Endothelial cell of umbilical vein (primary cell): ENCODE measurements around the gene PLD4. TPM values are rescaled to one million over a fixed set of nuclear protein-coding genes. Genes with fewer than 3 reads are reported as not detected.
"Not testable (repeated sequence)": the region's sequence is repeated elsewhere in the genome, so short reads cannot be mapped to it uniquely, and the experiment has no call there.

ENCODE experiments used
- BruUV-seq: library from RNA; stranded (reverse); fragments of 400-500 nt; replicated peaks from 2 replicates; lab custom pipeline; 2021; lab: Mats Ljungman, UMichigan
- CTCF ChIA-PET: fragments of 300-600, 350-600 bp; sonication (Branson Sonifier 250); formaldehyde crosslinking; loops from one replicate; lab custom pipeline; 2021; ENCODE audit warnings: antibody characterized with exemption, inconsistent platforms; lab: Charles Lee
- POLR2A ChIA-PET: fragments of 300-600, 350-600 bp; sonication (Branson Sonifier 250); formaldehyde crosslinking; loops from one replicate; lab custom pipeline; 2021; ENCODE audit warnings: antibody characterized with exemption, inconsistent platforms; lab: Charles Lee
- DNase-seq: peaks from one replicate; pipeline ENCODE4 v3.0.0-alpha.2; 2011; ENCODE audit warnings: low read depth, low spot score
- FAIRE-seq: peaks from 2 replicates; lab custom pipeline; 2011; peaks lifted over from hg19 to GRCh38; lab: Jason Lieb, UNC
- H2AFZ ChIP-seq: 2 replicates; pipeline ENCODE4 v1.6.0; 2012; ENCODE audit warnings: low read depth, low read length, control low read depth, inconsistent platforms
- H3K27ac ChIP-seq: 2 replicates; pipeline ENCODE4 v1.5.1; 2011; ENCODE audit warnings: low read depth, mild to moderate bottlenecking, control low read depth, low read length, moderate library complexity; ENCODE audit not compliant: insufficient read depth
- H3K27me3 ChIP-seq, 2 experiments: 2 replicates each; pipeline versions ENCODE4 v1.6.0 to v1.6.1; 2011; ENCODE audit warnings: low read length in 2 of 2, mixed read lengths in 1 of 2; ENCODE audit not compliant: control insufficient read depth in 2 of 2, insufficient read depth in 2 of 2
- H3K36me3 ChIP-seq, 2 experiments: 2 replicates in 1 of 2; 3 replicates in 1 of 2; pipeline ENCODE4 v1.5.1; 2011; ENCODE audit warnings: low read length in 2 of 2, mild to moderate bottlenecking in 1 of 2, moderate library complexity in 1 of 2; ENCODE audit not compliant: control insufficient read depth in 2 of 2, insufficient read depth in 2 of 2; ENCODE audit errors: extremely low read depth in 1 of 2
- H3K4me1 ChIP-seq: 3 replicates; pipeline ENCODE4 v1.5.1; 2011; ENCODE audit warnings: mild to moderate bottlenecking, low read length; ENCODE audit not compliant: control insufficient read depth, insufficient read depth; ENCODE audit errors: extremely low read depth
- H3K4me2 ChIP-seq: 2 replicates; pipeline ENCODE4 v1.6.1; 2011; ENCODE audit warnings: low read length, control low read depth, mixed read lengths; ENCODE audit not compliant: insufficient read depth
- H3K4me3 ChIP-seq, 3 experiments: fragments of 200-600 bp in 1 of 3; sonication (generic), shearing (Covaris generic) in 1 of 3; replicated peaks in 1 of 3; 2 replicates each; pipeline ENCODE4 v1.5.1; 2011 to 2016; ENCODE audit warnings: control low read depth in 3 of 3, low read length in 3 of 3, mild to moderate bottlenecking in 2 of 3, inconsistent platforms in 1 of 3, low read depth in 1 of 3, moderate library complexity in 1 of 3; ENCODE audit not compliant: insufficient read depth in 1 of 3
- H3K79me2 ChIP-seq: 2 replicates; pipeline ENCODE4 v1.6.0; 2012; ENCODE audit warnings: low read length, inconsistent platforms; ENCODE audit not compliant: control insufficient read depth, insufficient read depth
- H3K9ac ChIP-seq: replicated peaks from 2 replicates; pipeline ENCODE3; 2011; ENCODE audit warnings: low read length, control low read depth; ENCODE audit not compliant: insufficient read depth; ENCODE audit errors: extremely low read depth
- H3K9me1 ChIP-seq: replicated peaks from 3 replicates; pipeline ENCODE4 v1.6.0; 2011; ENCODE audit warnings: mild to moderate bottlenecking, low read length; ENCODE audit not compliant: control insufficient read depth, insufficient read depth; ENCODE audit errors: extremely low read depth
- H3K9me3 ChIP-seq: replicated peaks from 2 replicates; pipeline ENCODE4 v1.5.1; 2012; ENCODE audit warnings: low read length, inconsistent platforms; ENCODE audit not compliant: control insufficient read depth, insufficient read depth
- H4K20me1 ChIP-seq: replicated peaks from 2 replicates; pipeline ENCODE3; 2011; ENCODE audit warnings: mild to moderate bottlenecking, low read length; ENCODE audit not compliant: control insufficient read depth, insufficient read depth; ENCODE audit errors: extremely low read depth
- FOS ChIP-seq: IDR thresholded peaks from 2 replicates; pipeline ENCODE4 v1.6.1; 2011; ENCODE audit warnings: mild to moderate bottlenecking, low read length, moderate library complexity, borderline replicate concordance; ENCODE audit not compliant: insufficient read depth
- JUN ChIP-seq: IDR thresholded peaks from 2 replicates; pipeline ENCODE4 v1.6.1; 2011; ENCODE audit warnings: borderline replicate concordance, low read depth; ENCODE audit not compliant: insufficient read length, insufficient read depth
- MYC ChIP-seq: IDR thresholded peaks from one replicate; pipeline ENCODE4 v1.6.1; 2011; ENCODE audit warnings: mild to moderate bottlenecking, low read depth, low read length
- POLR2A ChIP-seq: IDR thresholded peaks from 2 replicates; pipeline ENCODE4 v1.6.1; 2012; ENCODE audit warnings: low read depth, mild to moderate bottlenecking, control low read depth, low read length
- dilution Hi-C: fragments of 300-500 bp; cut with MboI; formaldehyde crosslinking; loops from one replicate; pipeline ENCODE4 v1.15.0; 2019; ENCODE audit warnings: low sequenced_read_pairs; ENCODE audit not compliant: extremely low pct_ligation_motif_present
- intact Hi-C: fragments of 100-400 bp; cut with micrococcal nuclease; formaldehyde crosslinking; loops from one replicate; pipeline ENCODE4 v1.10.0; 2022
- polyA plus RNA-seq, 4 experiments: library from polyadenylated mRNA; depleted of rRNA in 3 of 4; stranded (reverse) in 3 of 4; unstranded in 1 of 4; fragments of >200 nt; gene quantifications; 2 replicates each; pipeline versions ENCODE4 v1.2.1 to v1.2.3, GENCODE V29; 2011 to 2012; ENCODE audit warnings: missing spikeins in 1 of 4
- total RNA-seq: library from RNA; stranded (reverse); gene quantifications from 2 replicates; pipeline ENCODE4 v1.2.3, GENCODE V29; 2021
- TF ChIP-seq, protein P1 (sequence below): IDR thresholded peaks from 2 replicates; pipeline ENCODE4 v1.6.1; 2011; ENCODE audit not compliant: insufficient read depth, insufficient read length
- TF ChIP-seq, protein P2 (sequence below), 2 donors: IDR thresholded peaks; 1 replicate in 1 of 2; 2 replicates in 1 of 2; pipeline ENCODE4 v1.5.1; 2011; ENCODE audit warnings: low read length in 2 of 2, mild to moderate bottlenecking in 2 of 2, moderate library complexity in 2 of 2, control low read depth in 1 of 2, inconsistent platforms in 1 of 2, low read depth in 1 of 2; ENCODE audit not compliant: insufficient read depth in 1 of 2; ENCODE audit errors: extremely low read depth in 1 of 2

Gene PLD4
- total and polyA plus RNA-seq, 2 donors (not counting 3 experiments of a cell fraction or from before 2014, with no cell fraction given) = 0.01 to 0.11 TPM

- Histone ChIP-seq H3K27ac (no peak overlapping the region), H2AFZ (no peak overlapping the region), H3K9me3 (no peaks in the 10 kb centered on the region), H4K20me1 (no peaks in the 10 kb centered on the region), H3K36me3 (no peaks in the 10 kb centered on the region), H3K4me2 (no peak overlapping the region), H3K4me3 (no peak overlapping the region), H3K79me2 (no peaks in the 10 kb centered on the region), H3K4me1 (no peaks in the 10 kb centered on the region), H3K9ac (no peak overlapping the region), H3K27me3 (peaks cover 5 to 7% of the 10 kb centered on the region in 2 experiments), H3K9me1 (no peaks in the 10 kb centered on the region)
- dilution Hi-C loops (no loop called here), intact Hi-C loops (no loop called here)
- no peak for FAIRE-seq
- ChIA-PET POLR2A (no interaction called here), CTCF (interaction anchor here (1.8 kb wide), 1 partner anchor 16 kb away, joined by 9 read pairs; no protein-coding TSS in a partner anchor)
- TF ChIP-seq, protein P1, sequence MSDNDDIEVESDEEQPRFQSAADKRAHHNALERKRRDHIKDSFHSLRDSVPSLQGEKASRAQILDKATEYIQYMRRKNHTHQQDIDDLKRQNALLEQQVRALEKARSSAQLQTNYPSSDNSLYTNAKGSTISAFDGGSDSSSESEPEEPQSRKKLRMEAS = no peak
- no peak for DNase-seq
- no TSS peak for BruUV-seq
Measured at GRCh38 chr14:104917116-104917515, 7.6 kb upstream of the PLD4 start.

DNA sequence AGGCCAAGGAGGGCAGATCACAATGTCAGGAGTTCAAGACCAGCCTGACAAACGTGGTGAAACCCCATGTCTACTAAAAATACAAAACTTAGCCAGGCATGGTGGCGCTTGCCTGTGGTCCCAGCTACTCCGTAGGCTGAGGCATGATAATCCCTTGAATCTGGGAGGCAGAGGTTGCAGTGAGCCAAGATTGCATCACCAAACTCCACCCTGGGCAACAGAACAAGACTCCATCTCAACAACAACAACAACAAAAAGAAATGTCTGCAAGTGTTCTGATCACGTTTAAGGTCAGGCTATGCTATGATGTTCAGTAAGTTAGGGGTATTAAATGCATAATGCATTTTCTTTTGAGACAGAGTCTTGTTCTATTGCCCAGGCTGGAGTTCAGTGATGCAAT, 6.7 kb upstream of the PLD4 start:
- Histone ChIP-seq H3K27me3 (peaks cover 5 to 7% of the 10 kb centered on the region in 2 experiments), H3K4me1 (no peaks in the 10 kb centered on the region), H3K27ac (no peak overlapping the region), H3K9me1 (no peaks in the 10 kb centered on the region), H3K9me3 (no peaks in the 10 kb centered on the region), H4K20me1 (no peaks in the 10 kb centered on the region), H3K4me2 (no peak overlapping the region), H3K9ac (no peak overlapping the region), H2AFZ (no peak overlapping the region), H3K79me2 (no peaks in the 10 kb centered on the region), H3K36me3 (no peaks in the 10 kb centered on the region), H3K4me3 (no peak overlapping the region)
- FAIRE-seq (no peak), DNase-seq (no peak)
- TF ChIP-seq MYC (no peak), FOS (no peak), JUN (no peak), POLR2A (no peak)
- TF ChIP-seq, protein P1 = no peak
- TF ChIP-seq, protein P2, sequence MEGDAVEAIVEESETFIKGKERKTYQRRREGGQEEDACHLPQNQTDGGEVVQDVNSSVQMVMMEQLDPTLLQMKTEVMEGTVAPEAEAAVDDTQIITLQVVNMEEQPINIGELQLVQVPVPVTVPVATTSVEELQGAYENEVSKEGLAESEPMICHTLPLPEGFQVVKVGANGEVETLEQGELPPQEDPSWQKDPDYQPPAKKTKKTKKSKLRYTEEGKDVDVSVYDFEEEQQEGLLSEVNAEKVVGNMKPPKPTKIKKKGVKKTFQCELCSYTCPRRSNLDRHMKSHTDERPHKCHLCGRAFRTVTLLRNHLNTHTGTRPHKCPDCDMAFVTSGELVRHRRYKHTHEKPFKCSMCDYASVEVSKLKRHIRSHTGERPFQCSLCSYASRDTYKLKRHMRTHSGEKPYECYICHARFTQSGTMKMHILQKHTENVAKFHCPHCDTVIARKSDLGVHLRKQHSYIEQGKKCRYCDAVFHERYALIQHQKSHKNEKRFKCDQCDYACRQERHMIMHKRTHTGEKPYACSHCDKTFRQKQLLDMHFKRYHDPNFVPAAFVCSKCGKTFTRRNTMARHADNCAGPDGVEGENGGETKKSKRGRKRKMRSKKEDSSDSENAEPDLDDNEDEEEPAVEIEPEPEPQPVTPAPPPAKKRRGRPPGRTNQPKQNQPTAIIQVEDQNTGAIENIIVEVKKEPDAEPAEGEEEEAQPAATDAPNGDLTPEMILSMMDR (IDR thresholded peaks at IDR 0.05; ENCODE audit: extremely low read depth in 1 of 2, insufficient read depth in 1 of 2, low read depth in 1 of 2, low read length in 2 of 2) = no peak
- BruUV-seq = no TSS peak
- POLR2A ChIA-PET = no interaction called here
- CTCF ChIA-PET = interaction anchor here (1.4 kb wide), 1 partner anchor 24 kb away, joined by 4 read pairs; no protein-coding TSS in a partner anchor
- intact Hi-C loops = no loop called here
- dilution Hi-C loops = no loop called here

GRCh38 chr14:104919152-104919992, 5.3 kb upstream of the PLD4 start:
- H3K9me3 ChIP-seq, H3K4me3 ChIP-seq, FAIRE-seq, H3K4me2 ChIP-seq, dilution Hi-C loops, intact Hi-C loops, H3K79me2 ChIP-seq, H3K27ac ChIP-seq, POLR2A ChIA-PET, H4K20me1 ChIP-seq, BruUV-seq, H3K4me1 ChIP-seq, H3K36me3 ChIP-seq, DNase-seq, H3K9me1 ChIP-seq, H3K9ac ChIP-seq, H2AFZ ChIP-seq, H3K27me3 ChIP-seq, CTCF ChIA-PET: not testable (repeated sequence)
